Lower leg skin (tissue), 3 donors: ENCODE data around the gene DNAI2.

Experiments
- POLR2A ChIP-seq, 2 donors: fragments of 450-650 bp; IDR thresholded peaks; one replicate each; pipeline ENCODE4 v1.6.1; 2016 to 2017; ENCODE audit warnings: antibody characterized with exemption in 2 of 2, mild to moderate bottlenecking in 1 of 2, moderate library complexity in 1 of 2
- TF ChIP-seq, protein P1 (sequence below), 3 donors: fragments of 450-650 bp; IDR thresholded peaks; one replicate each; pipeline ENCODE4 v1.5.1; 2016; ENCODE audit warnings: antibody characterized with exemption in 3 of 3, mild to moderate bottlenecking in 3 of 3, moderate library complexity in 2 of 3

DNA sequence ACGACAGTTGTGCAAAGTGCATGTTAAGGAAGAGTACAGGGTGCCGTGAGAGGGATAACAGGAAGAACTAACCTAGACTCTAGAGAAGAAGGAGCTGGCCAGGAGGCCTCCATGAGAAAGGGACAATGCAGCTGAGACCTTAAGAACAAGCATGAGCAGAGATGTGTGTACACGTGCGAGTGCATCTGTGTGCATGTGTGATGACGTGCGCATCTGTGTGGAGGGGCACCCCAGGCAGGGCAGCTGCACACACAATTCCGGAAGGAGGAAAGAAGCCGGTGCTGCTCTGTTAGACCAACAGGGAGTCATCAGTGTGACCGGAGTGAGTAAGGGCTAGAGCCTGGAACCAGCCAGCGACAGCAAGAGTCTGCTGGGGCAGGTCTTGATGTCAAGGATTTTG, 44.4 kb downstream of the DNAI2 start:
- TF ChIP-seq POLR2A (IDR thresholded peaks at IDR 0.05), result no peak
- TF ChIP-seq, protein P1, sequence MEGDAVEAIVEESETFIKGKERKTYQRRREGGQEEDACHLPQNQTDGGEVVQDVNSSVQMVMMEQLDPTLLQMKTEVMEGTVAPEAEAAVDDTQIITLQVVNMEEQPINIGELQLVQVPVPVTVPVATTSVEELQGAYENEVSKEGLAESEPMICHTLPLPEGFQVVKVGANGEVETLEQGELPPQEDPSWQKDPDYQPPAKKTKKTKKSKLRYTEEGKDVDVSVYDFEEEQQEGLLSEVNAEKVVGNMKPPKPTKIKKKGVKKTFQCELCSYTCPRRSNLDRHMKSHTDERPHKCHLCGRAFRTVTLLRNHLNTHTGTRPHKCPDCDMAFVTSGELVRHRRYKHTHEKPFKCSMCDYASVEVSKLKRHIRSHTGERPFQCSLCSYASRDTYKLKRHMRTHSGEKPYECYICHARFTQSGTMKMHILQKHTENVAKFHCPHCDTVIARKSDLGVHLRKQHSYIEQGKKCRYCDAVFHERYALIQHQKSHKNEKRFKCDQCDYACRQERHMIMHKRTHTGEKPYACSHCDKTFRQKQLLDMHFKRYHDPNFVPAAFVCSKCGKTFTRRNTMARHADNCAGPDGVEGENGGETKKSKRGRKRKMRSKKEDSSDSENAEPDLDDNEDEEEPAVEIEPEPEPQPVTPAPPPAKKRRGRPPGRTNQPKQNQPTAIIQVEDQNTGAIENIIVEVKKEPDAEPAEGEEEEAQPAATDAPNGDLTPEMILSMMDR (IDR thresholded peaks at IDR 0.05), result no peak
